Right cardiac atrium (tissue), 5 donors: Measurements from ENCODE around the gene ULK4. TPM values are rescaled to one million over a fixed set of nuclear protein-coding genes. Genes with fewer than 3 reads are reported as not detected.
"Not testable (repeated sequence)": the region's sequence is repeated elsewhere in the genome, so short reads cannot be mapped to it uniquely, and the experiment has no call there.

ENCODE experiments used
- ATAC-seq, 2 donors: fragments of 200-7000 bp; cut with Tn5 transposase; one replicate each; pipeline versions ENCODE4 v1.8.0 to v1.9.1; 2020; ENCODE audit warnings: moderate library complexity in 2 of 2, mild to moderate bottlenecking in 1 of 2
- DNase-seq, 3 donors: peaks; one replicate each; pipeline ENCODE4 v3.0.0-alpha.2; 2020
- H3K27ac ChIP-seq: one replicate; pipeline ENCODE4 v1.5.1; 2013; ENCODE audit warnings: mild to moderate bottlenecking, low read length, control low read depth, moderate library complexity
- H3K27me3 ChIP-seq: one replicate; pipeline ENCODE4 v1.6.1; 2013; ENCODE audit not compliant: control insufficient read depth, insufficient read depth
- H3K4me1 ChIP-seq: one replicate; pipeline ENCODE4 v1.6.1; 2013; ENCODE audit warnings: low read length; ENCODE audit not compliant: control insufficient read depth, insufficient read depth
- H3K4me3 ChIP-seq: one replicate; pipeline ENCODE4 v1.5.1; 2013; ENCODE audit warnings: low read length, control low read depth
- H3K9me3 ChIP-seq: one replicate; pipeline ENCODE4 v1.6.1; 2013; ENCODE audit warnings: low read length; ENCODE audit not compliant: control insufficient read depth
- WGBS: extraction: QIAGEN DNeasy Blood & Tissue Kit; methylation state at CpG from one replicate; pipeline ENCODE4 v1.1.7; 2013; 5-methylcytosine and 5-hydroxymethylcytosine counted together
- intact Hi-C, 4 donors: fragments of 100-400 bp; cut with DNase I; formaldehyde crosslinking; loops; one replicate each; pipeline versions ENCODE4 v1.11.0 to v1.14.0; 2022 to 2023
- polyA plus RNA-seq: library from polyadenylated mRNA; stranded (reverse); fragments of 200-250 nt; gene quantifications from one replicate; pipeline ENCODE4 v1.2.3, GENCODE V29; 2013
- total RNA-seq, 4 donors: library from RNA; stranded (reverse); fragmentation: NEBNext Ultra II Directional; extraction: Animal tissue kit (Norgen Biotek cat#: 25700); gene quantifications; one replicate each; pipeline ENCODE4 v1.2.1, GENCODE V29; 2021
- donor health status: healthy with polysubstance abuse.
- donor health status: DM: no; HTN: yes; CAD: no.
- donor health status: DM: no; HTN: no; CAD: no.
- donor health status: DM: no; HTN: yes; CAD: no; lungs with severe emphysema.
- donor health status: DM: yes; HTN: yes; CAD: no.

ULK4 gene
- total and polyA plus RNA-seq, 5 donors = 13.8 to 22.4 (median 18.0) TPM

- intact Hi-C loops = no loop called here
- no peaks in the 10 kb centered on the region for H3K27me3 ChIP-seq
- DNase-seq (no peak), ATAC-seq (no peak)
- no peak overlapping the region for H3K27ac ChIP-seq
- H3K4me1 ChIP-seq = peaks cover 5% of the 10 kb centered on the region
- H3K9me3 ChIP-seq = no peaks in the 10 kb centered on the region
- no peak overlapping the region for H3K4me3 ChIP-seq
- 95% methylated on average over 3 of the region's 3 CpGs for WGBS
These were observed 660.4 kb downstream of the ULK4 start for GRCh38 chr3:41301548-41301947.

- DNase-seq (no peak), ATAC-seq (no peak)
- no peaks in the 10 kb centered on the region for H3K9me3 ChIP-seq
- no peak overlapping the region for H3K4me3 ChIP-seq
- intact Hi-C loops = no loop called here
- no peaks in the 10 kb centered on the region for H3K4me1 ChIP-seq
- no peak overlapping the region for H3K27ac ChIP-seq
- WGBS = 79% methylated on average over 3 of the region's 3 CpGs
- no peaks in the 10 kb centered on the region for H3K27me3 ChIP-seq
These were observed 662.9 kb downstream of the ULK4 start for GRCh38 chr3:41299036-41299435.

- Histone ChIP-seq H3K27ac (no peak overlapping the region), H3K4me3 (no peak overlapping the region), H3K9me3 (no peaks in the 10 kb centered on the region), H3K4me1 (no peaks in the 10 kb centered on the region), H3K27me3 (no peaks in the 10 kb centered on the region)
- no peak for ATAC-seq
- no peak for DNase-seq
- intact Hi-C loops = no loop called here
- 40% methylated on average over 1 of the region's 1 CpG for WGBS
These were observed 664.2 kb downstream of the ULK4 start for GRCh38 chr3:41297750-41298149.

GRCh38 chr3:41296556-41296955, 665.3 kb downstream of the ULK4 start:
- H3K9me3 ChIP-seq = no peaks in the 10 kb centered on the region
- DNase-seq (no peak), ATAC-seq (no peak)
- no peak overlapping the region for H3K4me3 ChIP-seq
- WGBS = 87% methylated on average over 2 of the region's 2 CpGs
- H3K27ac ChIP-seq = no peak overlapping the region
- H3K27me3 ChIP-seq = no peaks in the 10 kb centered on the region
- intact Hi-C loops = no loop called here
- H3K4me1 ChIP-seq = no peaks in the 10 kb centered on the region

GRCh38 chr3:41295740-41296139, 666.2 kb downstream of the ULK4 start:
- no peak for DNase-seq
- ATAC-seq = no peak

GRCh38 chr3:41293169-41293681, 668.7 kb downstream of the ULK4 start:
- intact Hi-C loops = no loop called here
- H3K4me3 ChIP-seq = no peak overlapping the region
- ATAC-seq (no peak), DNase-seq (no peak)
- no peaks in the 10 kb centered on the region for H3K27me3 ChIP-seq
- H3K9me3 ChIP-seq = no peaks in the 10 kb centered on the region
- WGBS = 76% methylated on average over 1 of the region's 1 CpG
- H3K4me1 ChIP-seq = peaks cover 6% of the 10 kb centered on the region
- H3K27ac ChIP-seq = no peak overlapping the region

More at GRCh38 chr3:41295740-41296139, 666.2 kb downstream of the ULK4 start:
- Histone ChIP-seq H3K27me3 (no peaks in the 10 kb centered on the region), H3K4me1 (peaks cover 2% of the 10 kb centered on the region), H3K27ac (no peak overlapping the region), H3K9me3 (no peaks in the 10 kb centered on the region), H3K4me3 (no peak overlapping the region)
- WGBS = 78% methylated on average over 3 of the region's 3 CpGs
- intact Hi-C loops = no loop called here

- ATAC-seq = no peak
- WGBS = 86% methylated on average over 4 of the region's 4 CpGs
These were observed 671.2 kb downstream of the ULK4 start for GRCh38 chr3:41290736-41291135.

GRCh38 chr3:41290306-41290705, 671.6 kb downstream of the ULK4 start:
- no peak for ATAC-seq
- H3K27me3 ChIP-seq = no peaks in the 10 kb centered on the region
- H3K9me3 ChIP-seq = no peaks in the 10 kb centered on the region
- DNase-seq = no peak
- no peak overlapping the region for H3K4me3 ChIP-seq
- H3K27ac ChIP-seq = no peak overlapping the region
- WGBS = 96% methylated on average over 2 of the region's 2 CpGs
- intact Hi-C loops = no loop called here
- peaks cover 8% of the 10 kb centered on the region for H3K4me1 ChIP-seq

More at GRCh38 chr3:41290736-41291135, 671.2 kb downstream of the ULK4 start:
- DNase-seq = no peak
- intact Hi-C loops = no loop called here
- no peaks in the 10 kb centered on the region for H3K27me3 ChIP-seq
- H3K9me3 ChIP-seq = no peaks in the 10 kb centered on the region
- H3K4me3 ChIP-seq = no peak overlapping the region
- H3K4me1 ChIP-seq = peaks cover 8% of the 10 kb centered on the region
- no peak overlapping the region for H3K27ac ChIP-seq

GRCh38 chr3:41288785-41289184, 673.1 kb downstream of the ULK4 start:
- whole genome bisulfite sequencing = 94% methylated on average over 8 of the region's 8 CpGs
- H3K27ac ChIP-seq = no peak overlapping the region
- H3K4me1 ChIP-seq = peaks cover 8% of the 10 kb centered on the region
- intact Hi-C loops = no loop called here
- H3K4me3 ChIP-seq = no peak overlapping the region
- no peaks in the 10 kb centered on the region for H3K27me3 ChIP-seq
- DNase-seq (no peak), ATAC-seq (no peak)
- no peaks in the 10 kb centered on the region for H3K9me3 ChIP-seq

- H3K4me3 ChIP-seq = no peak overlapping the region
- peaks cover 8% of the 10 kb centered on the region for H3K4me1 ChIP-seq
- 81% methylated on average over 6 of the region's 6 CpGs for WGBS
- H3K27me3 ChIP-seq = no peaks in the 10 kb centered on the region
- intact Hi-C loops = no loop called here
- no peaks in the 10 kb centered on the region for H3K9me3 ChIP-seq
- no peak for ATAC-seq
- no peak overlapping the region for H3K27ac ChIP-seq
- no peak for DNase-seq
These were observed 675.6 kb downstream of the ULK4 start for GRCh38 chr3:41286305-41286704.

- ATAC-seq, H3K4me1 ChIP-seq, DNase-seq, H3K27me3 ChIP-seq, H3K27ac ChIP-seq, H3K9me3 ChIP-seq, intact Hi-C loops, H3K4me3 ChIP-seq: not testable (repeated sequence)
- 91% methylated on average over 3 of the region's 3 CpGs for WGBS
These were observed 677.0 kb downstream of the ULK4 start for GRCh38 chr3:41284934-41285333.
